IPS-NIHi11 (cell line): ENCODE data around the gene TMEM190.

ENCODE experiments used
- DNase-seq: peaks from one replicate; pipeline ENCODE4 v3.0.0; 2012; ENCODE audit warnings: mixed read lengths, low spot score

The TMEM190 gene

DNA sequence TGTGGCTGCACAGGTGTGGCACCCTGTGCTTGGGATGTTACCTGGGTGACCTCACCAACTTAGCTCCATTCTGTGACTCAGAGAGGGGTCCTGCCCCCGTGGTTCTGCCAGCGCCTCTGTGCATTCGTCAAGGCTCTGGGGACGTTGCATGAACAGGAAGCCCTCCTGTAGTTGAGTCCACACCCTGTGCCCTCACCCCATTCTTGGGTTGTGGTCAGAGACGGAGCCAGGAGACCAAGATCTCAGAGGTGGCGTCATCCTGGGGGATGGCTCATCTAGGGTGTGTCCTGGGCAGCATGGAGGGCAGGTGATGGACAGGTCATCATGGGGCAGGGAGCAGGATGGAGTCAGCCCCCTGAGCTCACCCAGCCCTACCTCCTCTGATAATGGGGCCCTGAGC lies 24.6 kb upstream of the TMEM190 start:
- DNase-seq, result no peak

DNA sequence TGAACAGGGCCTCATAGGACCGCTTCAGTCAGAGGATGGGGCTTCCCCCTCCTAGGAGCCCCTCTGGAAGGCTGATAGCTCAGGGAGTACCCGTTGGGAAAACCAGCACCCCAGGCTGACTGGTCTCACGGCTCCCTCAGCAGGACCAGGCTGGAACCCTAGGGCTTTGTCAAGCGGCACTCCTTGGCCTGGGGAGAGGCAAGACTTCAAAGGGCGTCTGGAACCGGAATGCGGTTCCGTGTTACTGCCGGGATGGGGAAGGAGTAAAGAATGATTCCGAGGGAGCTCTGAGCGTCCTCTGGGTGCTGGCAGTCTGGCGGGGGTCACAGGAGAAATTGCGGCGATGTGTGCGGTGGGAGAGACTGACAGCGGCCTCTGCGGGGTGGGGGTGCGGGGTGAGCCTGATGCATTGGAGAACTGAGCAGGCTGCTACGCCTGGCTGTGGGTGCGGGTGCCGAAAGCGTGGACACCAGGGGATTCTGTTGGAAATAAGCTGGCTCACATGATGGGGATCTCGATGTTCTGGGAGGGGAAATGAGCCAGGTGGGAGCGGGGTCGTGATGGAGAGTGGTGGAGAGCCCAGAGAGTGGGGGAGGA lies 24.0 kb upstream of the TMEM190 start:
- DNase-seq, result no peak

- DNase-seq, result no peak
These were observed 23.2 kb upstream of the TMEM190 start for GRCh38 chr19:55353356-55353802.

- peak; percentile 93 for DNase-seq
These were observed 22.6 kb upstream of the TMEM190 start for GRCh38 chr19:55353803-55354697.

- DNase-seq, result peak; percentile 70
These were observed 21.9 kb upstream of the TMEM190 start, which contains the start of gene COX6B2 for GRCh38 chr19:55354698-55355212. COX6B2 (minus strand) TSS chr19:55354719; CDS start chr19:55354521, 198 bp downstream.

DNA sequence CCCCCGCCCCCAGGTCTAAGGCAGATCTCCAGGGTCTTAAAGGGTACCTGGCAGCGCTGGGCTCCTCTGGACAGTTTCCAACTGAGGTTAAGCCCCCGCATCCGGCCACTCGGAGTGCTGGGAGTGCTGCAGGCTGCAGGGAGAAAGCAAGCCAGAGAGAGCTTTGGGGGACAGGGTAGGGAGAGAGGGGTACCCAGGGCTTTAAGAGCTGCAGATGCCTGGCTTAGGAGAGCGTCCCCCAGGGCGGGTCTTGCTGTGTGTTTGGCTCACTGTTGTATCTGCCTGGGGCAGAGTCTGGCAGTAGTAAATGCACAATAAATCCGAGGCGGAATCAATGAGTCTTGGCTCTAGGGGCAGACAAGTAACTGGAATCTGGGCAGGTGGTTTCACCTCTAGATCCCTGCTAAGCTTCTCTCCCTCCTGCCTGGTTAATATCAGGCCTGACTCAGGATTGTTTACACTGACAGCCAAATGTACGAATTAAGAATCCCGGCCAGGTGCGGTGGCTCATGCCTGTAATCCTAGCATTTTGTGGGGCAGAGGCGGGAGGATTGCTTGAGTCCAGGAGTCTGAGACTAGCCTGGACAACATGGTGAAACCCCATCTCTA lies 21.3 kb upstream of the TMEM190 start:
- peak; percentile 59 for DNase-seq

DNA sequence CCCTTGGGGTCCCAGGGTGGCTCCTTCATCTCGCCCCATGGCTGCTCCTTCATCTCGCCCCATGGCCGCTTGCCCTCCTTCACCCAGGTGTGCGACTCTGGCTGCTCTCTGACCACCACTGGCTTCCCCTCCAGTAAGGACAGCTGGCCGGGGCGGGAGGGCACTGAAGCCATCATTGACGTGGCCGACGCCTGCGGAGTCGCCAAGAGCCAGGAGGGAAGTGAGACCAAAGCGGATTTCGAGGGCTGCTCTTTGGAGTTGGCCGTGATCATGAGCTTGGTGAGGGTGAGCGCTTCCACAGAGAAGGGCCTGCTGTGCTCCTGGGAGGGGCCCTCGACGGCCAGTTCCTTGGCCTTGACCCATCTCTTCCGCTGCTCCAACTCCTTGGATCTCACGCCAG lies 18.1 kb upstream of the TMEM190 start:
- DNase-seq, result no peak

DNA sequence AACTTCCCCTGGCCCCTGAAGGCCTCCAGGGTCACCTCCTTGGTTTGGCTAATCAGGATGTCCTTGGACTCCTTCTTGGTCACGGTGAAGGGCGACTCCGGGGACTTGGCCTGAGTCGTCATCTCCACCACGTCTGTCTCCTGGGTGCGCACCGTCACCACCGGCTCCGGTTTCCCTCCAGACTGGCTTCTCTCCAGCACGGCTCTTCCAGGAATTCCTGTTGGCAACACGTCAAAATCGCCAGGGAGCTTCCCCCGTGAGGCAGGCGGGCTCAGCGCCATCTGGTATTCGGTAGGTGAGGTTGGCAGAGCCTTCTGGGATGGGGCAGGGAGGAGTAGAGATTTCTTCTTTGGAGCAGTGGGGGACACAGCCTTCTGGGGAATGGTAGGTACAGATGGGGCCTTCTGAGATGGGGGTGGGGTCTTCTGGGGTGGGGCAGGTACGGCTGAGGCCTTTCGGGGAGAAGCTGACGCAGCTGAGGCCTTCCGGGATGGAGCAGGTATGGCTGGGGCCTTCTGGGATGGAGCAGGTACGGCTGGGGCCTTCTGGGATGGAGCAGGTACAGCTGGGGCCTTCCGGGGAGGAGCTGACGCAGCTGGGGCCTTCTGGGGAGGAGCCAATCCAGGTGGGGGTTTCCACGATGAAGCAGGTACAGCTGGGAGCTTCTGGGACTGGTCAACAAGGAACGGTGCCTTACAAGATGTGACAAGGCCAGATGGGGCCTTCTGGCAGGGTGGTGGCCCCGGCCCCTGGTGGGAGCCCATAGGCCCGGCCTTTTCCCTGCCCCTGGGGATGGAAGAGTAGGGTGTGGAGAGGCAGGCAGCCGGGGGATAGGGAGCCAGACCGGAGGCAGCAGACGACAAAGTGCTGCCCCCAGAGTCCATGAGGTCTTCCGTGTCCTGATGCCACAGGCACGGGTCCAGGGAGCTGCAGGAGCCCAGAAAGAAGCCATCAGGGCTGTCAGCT lies 17.4 kb upstream of the TMEM190 start:
- no peak for DNase-seq

GRCh38 chr19:55360902-55361301 lies 15.7 kb upstream of the TMEM190 start:
- no peak for DNase-seq

DNA sequence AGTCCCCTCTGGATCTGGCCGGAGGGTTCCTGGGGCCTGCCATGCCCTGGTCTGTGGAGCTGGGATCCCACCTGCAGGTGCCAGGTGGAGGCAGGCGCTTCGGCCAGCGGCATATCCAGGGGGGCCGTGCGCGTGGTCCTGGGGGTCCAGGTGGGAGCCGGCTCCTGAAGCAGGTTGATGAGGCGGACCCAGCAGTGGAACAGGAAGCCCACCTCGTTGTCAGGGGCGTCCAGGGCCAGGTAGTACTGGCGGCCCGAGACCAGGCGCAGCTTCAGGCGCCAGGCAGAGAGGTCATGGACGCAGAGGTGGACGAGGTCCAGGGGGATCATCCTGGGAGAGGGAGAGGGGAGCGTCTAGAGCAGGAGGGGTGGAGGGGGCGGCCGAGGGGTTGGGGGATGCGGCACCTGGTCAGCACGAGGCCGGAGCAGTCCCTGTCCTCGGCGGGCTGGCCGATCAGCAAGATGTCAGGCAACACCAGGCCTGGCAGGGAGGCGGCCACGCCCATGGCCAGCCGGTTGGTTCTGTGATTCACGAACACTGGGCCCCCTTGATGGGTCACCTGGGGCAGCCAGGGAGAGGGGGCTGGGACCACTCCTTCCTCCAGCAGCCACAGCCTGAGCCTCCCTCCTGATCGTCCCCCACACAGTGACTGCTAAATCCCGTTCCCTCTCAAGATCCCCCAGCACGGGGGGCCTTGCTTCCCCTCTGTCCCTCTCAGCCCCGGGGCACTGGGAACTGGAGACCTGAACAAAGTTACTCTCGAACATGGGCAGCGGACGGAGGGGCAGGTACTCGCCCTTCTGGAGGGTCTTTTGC lies 14.2 kb upstream of the TMEM190 start:
- DNase-seq, result no peak

GRCh38 chr19:55362990-55363716 lies 13.5 kb upstream of the TMEM190 start, which contains the start of gene GARIN5B:
GARIN5B (minus strand) TSS chr19:55363260; CDS start chr19:55363066, 194 bp downstream.
- peak; percentile 68 for DNase-seq

GRCh38 chr19:55365245-55365644 lies 11.4 kb upstream of the TMEM190 start:
- DNase-seq, result no peak

GRCh38 chr19:55365964-55366363 lies 10.7 kb upstream of the TMEM190 start:
- DNase-seq, result no peak

- no peak for DNase-seq
These were observed 9.8 kb upstream of the TMEM190 start for GRCh38 chr19:55366790-55367189.

GRCh38 chr19:55368106-55368505 lies 8.5 kb upstream of the TMEM190 start:
- no peak for DNase-seq

- peak; percentile 79 for DNase-seq
These were observed 7.7 kb upstream of the TMEM190 start for GRCh38 chr19:55368701-55369563.

- peak; percentile 93 for DNase-seq
These were observed 6.8 kb upstream of the TMEM190 start for GRCh38 chr19:55369653-55370304.

DNA sequence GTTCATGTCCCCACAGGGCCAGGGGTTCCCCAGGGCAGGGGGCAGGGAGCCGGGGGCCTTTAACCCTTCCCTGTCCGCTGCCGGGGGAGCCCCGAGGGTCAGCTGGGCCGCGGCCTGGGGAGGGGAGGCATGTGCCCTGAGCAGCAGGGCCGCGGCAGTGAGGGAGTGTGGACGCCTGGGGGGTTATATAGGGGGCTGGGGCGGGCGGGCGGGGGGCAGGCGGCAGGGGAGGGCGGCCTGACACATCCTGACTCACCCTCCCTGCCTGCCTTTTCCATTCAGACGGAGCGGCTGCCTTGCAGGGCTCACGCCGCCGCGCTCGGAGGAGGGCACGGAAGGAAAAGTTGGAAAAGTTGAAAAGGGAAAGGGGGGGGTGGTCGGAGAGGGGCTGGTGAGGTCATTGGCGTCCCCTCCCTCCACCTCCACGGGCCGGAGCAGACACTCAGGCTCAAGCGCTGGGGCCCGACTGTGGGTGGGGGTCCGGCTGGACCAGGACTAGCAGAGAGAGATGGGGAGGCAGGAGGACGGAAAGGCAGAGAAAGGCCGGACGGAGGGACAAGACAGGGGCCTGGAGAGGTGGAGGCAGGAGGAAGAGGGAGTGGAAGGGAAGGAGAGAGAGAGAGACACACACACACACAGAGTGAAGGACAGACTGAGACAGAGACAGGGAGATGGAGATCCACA lies 6.2 kb upstream of the TMEM190 start, which contains the start of gene IL11:
Gene IL11 (minus strand): TSS at position 159 of the 684 bp plus-strand sequence. CDS start 153 bp downstream, at position 6.
- no peak for DNase-seq
